Naive thymus-derived CD4-positive, alpha-beta T cell (primary cell): ENCODE data around the gene IRAK3. TPM values are rescaled to one million over a fixed set of nuclear protein-coding genes. Genes with fewer than 3 reads are reported as not detected.
A peak's percentile ranks its signal among the peaks of the same experiment; 100 is the strongest.

ENCODE experiments used
- ATAC-seq: fragments of 150-1000 bp; cut with Tn5 transposase; 2 replicates; pipeline ENCODE4 v1.10.0; 2021; ENCODE audit warnings: mild to moderate bottlenecking, moderate library complexity
- CTCF ChIA-PET: fragments of 350-600 bp; sonication (Branson Sonifier 250); formaldehyde crosslinking; loops from one replicate; lab custom pipeline; 2021; ENCODE audit warnings: antibody characterized with exemption; lab: Charles Lee
- POLR2A ChIA-PET: fragments of 350-600 bp; sonication (Branson Sonifier 250); formaldehyde crosslinking; loops from one replicate; lab custom pipeline; 2021; ENCODE audit warnings: antibody characterized with exemption, inconsistent platforms; lab: Charles Lee
- DNase-seq, 9 donors: peaks; one replicate each; pipeline versions ENCODE4 v3.0.0 to v3.0.0-alpha.2; 2020 to 2022; ENCODE audit warnings: mixed read lengths in 1 of 9
- H3K27ac ChIP-seq: one replicate; pipeline ENCODE4 v1.7.0; 2013; ENCODE audit warnings: mild to moderate bottlenecking, low read depth, low read length, moderate library complexity
- H3K27me3 ChIP-seq, 2 donors: one replicate each; pipeline ENCODE4 v1.7.0; 2013; ENCODE audit warnings: low read length in 2 of 2, mild to moderate bottlenecking in 2 of 2, moderate library complexity in 2 of 2; ENCODE audit not compliant: control insufficient read depth in 2 of 2, insufficient read depth in 2 of 2
- H3K36me3 ChIP-seq, 3 experiments: 1 replicate in 2 of 3; 2 replicates in 1 of 3; pipeline ENCODE4 v1.7.0; 2013; ENCODE audit warnings: low read length in 3 of 3, mild to moderate bottlenecking in 3 of 3, moderate library complexity in 1 of 3; ENCODE audit not compliant: insufficient read depth in 3 of 3, control insufficient read depth in 2 of 3
- H3K4me1 ChIP-seq, 2 donors: one replicate each; pipeline ENCODE4 v1.7.0; 2013; ENCODE audit warnings: low read length in 2 of 2, mild to moderate bottlenecking in 2 of 2, moderate library complexity in 1 of 2; ENCODE audit not compliant: control insufficient read depth in 2 of 2, insufficient read depth in 2 of 2
- H3K4me3 ChIP-seq: 2 replicates; pipeline ENCODE4 v1.7.0; 2013; ENCODE audit warnings: mild to moderate bottlenecking, low read length
- H3K9me3 ChIP-seq, 3 experiments: 1 replicate in 2 of 3; 2 replicates in 1 of 3; pipeline ENCODE4 v1.7.0; 2013; ENCODE audit warnings: low read length in 3 of 3; ENCODE audit not compliant: control insufficient read depth in 2 of 3
- H3K27ac Mint-ChIP-seq, 9 donors: one replicate each; pipeline ENCODE4 v1.8.0; 2020 to 2022; ENCODE audit warnings: mixed read lengths in 9 of 9, mild to moderate bottlenecking in 8 of 9, moderate library complexity in 5 of 9, inconsistent platforms in 2 of 9
- H3K27me3 Mint-ChIP-seq, 5 donors: one replicate each; pipeline ENCODE4 v1.8.0; 2021 to 2022; ENCODE audit warnings: mixed read lengths in 5 of 5, mild to moderate bottlenecking in 1 of 5
- H3K36me3 Mint-ChIP-seq, 5 donors: one replicate each; pipeline ENCODE4 v1.8.0; 2020 to 2022; ENCODE audit warnings: mixed read lengths in 5 of 5, mild to moderate bottlenecking in 3 of 5, inconsistent platforms in 1 of 5
- H3K4me1 Mint-ChIP-seq, 7 donors: one replicate each; pipeline ENCODE4 v1.8.0; 2020 to 2022; ENCODE audit warnings: mixed read lengths in 7 of 7, mild to moderate bottlenecking in 3 of 7, inconsistent platforms in 1 of 7
- H3K4me3 Mint-ChIP-seq, 10 donors: one replicate each; pipeline ENCODE4 v1.8.0; 2020 to 2022; ENCODE audit warnings: mild to moderate bottlenecking in 10 of 10, mixed read lengths in 10 of 10, moderate library complexity in 6 of 10, inconsistent platforms in 2 of 10
- H3K9me3 Mint-ChIP-seq, 11 donors: one replicate each; pipeline ENCODE4 v1.8.0; 2020 to 2022; ENCODE audit warnings: mixed read lengths in 11 of 11, mild to moderate bottlenecking in 4 of 11, inconsistent platforms in 1 of 11, moderate library complexity in 1 of 11
- intact Hi-C, 2 donors: fragments of 100-400 bp; cut with micrococcal nuclease; formaldehyde crosslinking; loops; one replicate each; pipeline ENCODE4 v1.15.1; 2023
- polyA plus RNA-seq, 2 donors: library from polyadenylated mRNA; unstranded; fragments of 300-500 nt; fragmentation: Illumina TruSeq; gene quantifications; one replicate each; pipeline ENCODE4 v1.2.3, GENCODE V29; 2021
- total RNA-seq, 6 experiments: library from RNA in 5 of 6; stranded (reverse) in 5 of 6; gene quantifications; 1 replicate in 5 of 6; 2 replicates in 1 of 6; pipeline ENCODE4 v1.2.3 and lab custom pipeline; 2021 to 2026

Gene IRAK3
- total and polyA plus RNA-seq, 7 experiments from 2014 or later = 0.19 to 28.8 (median 1.9) TPM; not detected in 2

- Histone ChIP-seq H3K9me3 (no peaks in the 10 kb centered on the region), H3K4me3 (no peak overlapping the region), H3K27me3 (peaks cover 0 to 4% of the 10 kb centered on the region in 2 donors), H3K4me1 (no peaks in the 10 kb centered on the region), H3K36me3 (no peaks in the 10 kb centered on the region), H3K27ac (no peak overlapping the region)
- Mint-ChIP-seq H3K9me3 (peaks cover 0 to 7% (median 5%) of the 10 kb centered on the region in 11 donors), H3K27ac (no peak overlapping the region), H3K4me1 (peaks cover 0 to 5% (median 0%) of the 10 kb centered on the region in 7 donors), H3K36me3 (peaks cover 0 to 15% (median 0%) of the 10 kb centered on the region in 5 donors), H3K4me3 (no peak overlapping the region), H3K27me3 (peaks cover 13 to 49% (median 30%) of the 10 kb centered on the region in 5 donors)
- CTCF ChIA-PET = no interaction called here
- intact Hi-C loops = no loop called here
- POLR2A ChIA-PET = no interaction called here
- DNase-seq (no peak), ATAC-seq (no peak)
These were observed 7.8 kb downstream of the IRAK3 start for GRCh38 chr12:66196806-66197205.

- intact Hi-C loops = no loop called here
- Histone ChIP-seq H3K27me3 (peaks cover 0 to 8% of the 10 kb centered on the region in 2 donors), H3K4me3 (no peak overlapping the region), H3K4me1 (no peaks in the 10 kb centered on the region), H3K9me3 (no peaks in the 10 kb centered on the region), H3K36me3 (no peaks in the 10 kb centered on the region), H3K27ac (no peak overlapping the region)
- Mint-ChIP-seq H3K27me3 (peaks cover 13 to 45% (median 32%) of the 10 kb centered on the region in 5 donors), H3K9me3 (peaks cover 0 to 7% (median 5%) of the 10 kb centered on the region in 11 donors), H3K4me3 (no peak overlapping the region), H3K36me3 (peaks cover 0 to 15% (median 0%) of the 10 kb centered on the region in 5 donors), H3K27ac (no peak overlapping the region), H3K4me1 (peaks cover 0 to 5% (median 0%) of the 10 kb centered on the region in 7 donors)
- DNase-seq (no peak), ATAC-seq (no peak)
- POLR2A ChIA-PET = interaction anchor here (0.6 kb wide), 1 partner anchor 67 kb away, joined by 3 read pairs; the partner anchor contains the start of gene LLPH
- CTCF ChIA-PET = no interaction called here
These were observed 8.5 kb downstream of the IRAK3 start for GRCh38 chr12:66197495-66197921.

GRCh38 chr12:66199141-66199540 lies 10.1 kb downstream of the IRAK3 start:
- ChIA-PET CTCF (interaction anchor here (0.6 kb wide), 1 partner anchor 27 kb away, joined by 3 read pairs; no protein-coding TSS in a partner anchor), POLR2A (no interaction called here)
- no peak overlapping the region for H3K4me3 ChIP-seq
- Mint-ChIP-seq H3K9me3 (peaks cover 0 to 7% (median 5%) of the 10 kb centered on the region in 11 donors), H3K4me3 (no peak overlapping the region), H3K27me3 (peaks cover 6 to 33% (median 25%) of the 10 kb centered on the region in 5 donors), H3K36me3 (peaks cover 0 to 15% (median 0%) of the 10 kb centered on the region in 5 donors), H3K27ac (no peak overlapping the region), H3K4me1 (peaks cover 0 to 14% (median 6%) of the 10 kb centered on the region in 7 donors)
- no peak for DNase-seq
- intact Hi-C loops = no loop called here
- H3K27ac ChIP-seq = no peak overlapping the region
- ATAC-seq = no peak
- no peaks in the 10 kb centered on the region for H3K36me3 ChIP-seq
- peaks cover 0 to 8% of the 10 kb centered on the region in 2 donors for H3K27me3 ChIP-seq
- H3K9me3 ChIP-seq = no peaks in the 10 kb centered on the region
- H3K4me1 ChIP-seq = no peaks in the 10 kb centered on the region

- DNase-seq = no peak
- peaks cover 0 to 8% of the 10 kb centered on the region in 2 donors for H3K27me3 ChIP-seq
- no peaks in the 10 kb centered on the region for H3K4me1 ChIP-seq
- H3K4me3 Mint-ChIP-seq = no peak overlapping the region
- H3K36me3 Mint-ChIP-seq = peaks cover 0 to 12% (median 0%) of the 10 kb centered on the region in 5 donors
- no peaks in the 10 kb centered on the region for H3K9me3 ChIP-seq
- no peak overlapping the region for H3K4me3 ChIP-seq
- no peaks in the 10 kb centered on the region for H3K36me3 ChIP-seq
- intact Hi-C loops = no loop called here
- ChIA-PET POLR2A (no interaction called here), CTCF (no interaction called here)
- H3K27me3 Mint-ChIP-seq = peaks cover 0 to 30% (median 17%) of the 10 kb centered on the region in 5 donors
- peaks cover 0 to 16% (median 6%) of the 10 kb centered on the region in 7 donors for H3K4me1 Mint-ChIP-seq
- no peak for ATAC-seq
- no peak overlapping the region for H3K27ac Mint-ChIP-seq
- no peak overlapping the region for H3K27ac ChIP-seq
- H3K9me3 Mint-ChIP-seq = peaks cover 0 to 7% (median 5%) of the 10 kb centered on the region in 11 donors
These were observed 11.0 kb downstream of the IRAK3 start for GRCh38 chr12:66199831-66200509.

- ATAC-seq (peak; percentile 31), DNase-seq (no peak)
- H3K4me3 Mint-ChIP-seq = no peak overlapping the region
- peaks cover 0 to 8% (median 5%) of the 10 kb centered on the region in 11 donors for H3K9me3 Mint-ChIP-seq
- H3K4me1 ChIP-seq = no peaks in the 10 kb centered on the region
- H3K27ac ChIP-seq = no peak overlapping the region
- H3K9me3 ChIP-seq = no peaks in the 10 kb centered on the region
- ChIA-PET POLR2A (interaction anchor here (1.3 kb wide), 1 partner anchor 35 kb away, joined by 4 read pairs; no protein-coding TSS in a partner anchor), CTCF (no interaction called here)
- no peak overlapping the region for H3K4me3 ChIP-seq
- no peaks in the 10 kb centered on the region for H3K36me3 ChIP-seq
- peaks cover 5 to 19% (median 15%) of the 10 kb centered on the region in 5 donors for H3K27me3 Mint-ChIP-seq
- H3K4me1 Mint-ChIP-seq = peaks cover 0 to 13% (median 5%) of the 10 kb centered on the region in 7 donors
- peaks cover 0 to 8% of the 10 kb centered on the region in 2 donors for H3K27me3 ChIP-seq
- intact Hi-C loops = no loop called here
- no peak overlapping the region for H3K27ac Mint-ChIP-seq
- peaks cover 0 to 7% (median 0%) of the 10 kb centered on the region in 5 donors for H3K36me3 Mint-ChIP-seq
These were observed 14.8 kb downstream of the IRAK3 start for GRCh38 chr12:66203820-66204219.

- no peaks in the 10 kb centered on the region for H3K4me1 ChIP-seq
- Mint-ChIP-seq H3K27ac (no peak overlapping the region), H3K9me3 (peaks cover 0 to 2% (median 0%) of the 10 kb centered on the region in 11 donors), H3K4me1 (peaks cover 0 to 13% (median 5%) of the 10 kb centered on the region in 7 donors), H3K27me3 (peaks cover 4 to 24% (median 14%) of the 10 kb centered on the region in 5 donors), H3K36me3 (peaks cover 0 to 4% (median 0%) of the 10 kb centered on the region in 5 donors), H3K4me3 (no peak overlapping the region)
- H3K36me3 ChIP-seq = no peaks in the 10 kb centered on the region
- H3K27ac ChIP-seq = no peak overlapping the region
- no peak for DNase-seq
- H3K9me3 ChIP-seq = no peaks in the 10 kb centered on the region
- ChIA-PET POLR2A (no interaction called here), CTCF (no interaction called here)
- no peak overlapping the region for H3K4me3 ChIP-seq
- intact Hi-C loops = no loop called here
- H3K27me3 ChIP-seq = peaks cover 0 to 11% of the 10 kb centered on the region in 2 donors
- ATAC-seq = no peak
These were observed 17.1 kb downstream of the IRAK3 start for GRCh38 chr12:66206141-66206540.
